GM19099 (cell line): ENCODE measurements around the gene DDC.

ENCODE experiments used
- POLR2A ChIP-seq: IDR thresholded peaks from 3 replicates; pipeline ENCODE4 v1.6.1; 2011; ENCODE audit warnings: low read depth; ENCODE audit not compliant: insufficient read length; ENCODE audit errors: extremely low read depth

Gene DDC

DNA sequence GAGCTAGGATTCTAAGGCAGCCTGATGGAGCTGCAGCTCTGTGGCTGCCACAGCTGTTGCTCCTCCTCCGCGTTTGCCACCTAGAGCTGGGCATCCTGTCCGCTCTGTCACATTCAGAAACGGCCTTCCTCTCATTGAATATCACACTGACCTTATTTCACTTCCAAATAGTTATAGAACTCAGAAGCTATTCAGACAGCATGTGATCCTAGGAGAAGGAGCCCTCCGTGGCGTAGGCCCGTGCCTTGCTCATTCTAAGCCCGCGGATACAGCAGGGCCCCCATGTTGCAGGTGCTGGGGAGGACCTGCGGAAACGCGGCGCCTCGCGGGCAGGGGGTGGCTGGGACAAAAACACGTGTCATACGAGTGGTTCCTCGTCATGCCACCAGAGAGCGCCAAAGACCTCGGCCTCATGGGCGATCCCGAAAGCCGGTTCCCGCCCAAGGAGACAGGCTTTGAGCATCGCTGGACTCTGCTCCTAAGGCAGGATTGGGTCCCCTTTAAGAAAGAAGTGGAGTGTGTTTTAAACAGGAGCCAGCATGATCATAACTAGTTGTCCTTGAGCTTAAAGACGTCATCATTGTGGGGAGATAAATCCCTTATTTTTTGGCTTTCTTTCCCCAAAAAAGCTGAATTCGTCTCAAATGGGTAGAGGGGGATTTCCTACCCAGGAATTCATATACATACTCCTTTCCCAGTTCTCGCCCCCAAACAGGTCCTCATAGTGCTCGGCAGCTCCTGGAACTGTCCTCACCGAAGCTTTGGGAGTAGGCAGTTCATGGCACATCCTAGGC is 97.2 kb downstream of the DDC start:
- TF ChIP-seq POLR2A, result no peak

DNA sequence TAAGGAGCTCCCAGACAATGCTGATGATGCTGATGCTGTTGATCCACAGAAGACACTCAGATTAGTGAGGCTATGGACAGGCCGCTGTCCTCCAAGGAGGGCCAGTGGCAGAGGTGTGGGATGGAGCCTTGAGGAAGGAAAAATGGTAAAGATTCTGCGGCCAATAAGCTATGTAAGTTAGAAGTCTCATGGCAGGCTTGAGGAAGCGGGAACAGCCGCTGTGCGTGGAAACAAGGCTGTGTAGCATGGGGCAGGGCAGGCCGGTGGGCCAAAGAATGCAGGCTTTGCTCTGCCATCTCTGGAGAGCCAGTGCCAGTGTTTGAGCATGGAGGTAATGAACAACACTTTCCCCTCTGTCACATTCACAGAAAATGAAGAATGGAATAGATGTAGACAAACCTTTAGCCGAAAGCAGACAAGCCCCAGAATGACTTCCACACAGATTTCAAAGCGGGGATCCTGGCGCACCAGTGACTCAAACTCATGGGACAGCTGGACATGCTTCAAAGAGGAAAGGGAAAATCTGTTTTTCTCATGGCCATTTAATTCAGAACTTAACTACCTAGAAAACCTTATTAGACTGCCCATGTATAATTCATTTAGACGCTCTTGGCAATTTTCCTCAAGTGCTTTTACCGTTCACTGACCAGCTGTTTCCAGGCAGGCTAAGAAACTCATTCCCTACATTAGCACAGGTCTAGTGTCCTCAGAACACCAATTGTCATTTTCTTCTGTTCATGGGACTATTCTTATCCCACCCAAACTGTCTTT is 98.2 kb downstream of the DDC start:
- no peak for TF ChIP-seq POLR2A

DNA sequence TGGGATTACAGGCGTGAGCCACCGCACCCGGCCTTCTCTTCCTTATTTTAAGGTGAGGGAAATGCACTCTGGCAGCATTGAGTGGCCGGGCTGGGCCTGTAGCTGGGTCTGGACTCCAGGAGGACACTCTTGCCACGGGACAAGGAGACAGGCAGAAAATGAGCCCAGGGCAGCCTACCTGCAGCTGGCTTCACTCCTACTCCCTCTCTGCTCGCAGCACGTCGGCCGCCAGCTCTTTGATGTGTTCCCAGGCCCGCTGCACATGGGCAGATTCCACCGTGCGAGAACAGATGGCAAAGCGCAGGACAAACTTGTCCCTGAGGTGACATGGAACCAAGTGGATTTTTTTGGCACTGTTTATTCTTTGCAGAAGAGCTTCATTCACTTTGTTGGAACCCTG is 102.2 kb downstream of the DDC start:
- TF ChIP-seq POLR2A, result no peak

DNA sequence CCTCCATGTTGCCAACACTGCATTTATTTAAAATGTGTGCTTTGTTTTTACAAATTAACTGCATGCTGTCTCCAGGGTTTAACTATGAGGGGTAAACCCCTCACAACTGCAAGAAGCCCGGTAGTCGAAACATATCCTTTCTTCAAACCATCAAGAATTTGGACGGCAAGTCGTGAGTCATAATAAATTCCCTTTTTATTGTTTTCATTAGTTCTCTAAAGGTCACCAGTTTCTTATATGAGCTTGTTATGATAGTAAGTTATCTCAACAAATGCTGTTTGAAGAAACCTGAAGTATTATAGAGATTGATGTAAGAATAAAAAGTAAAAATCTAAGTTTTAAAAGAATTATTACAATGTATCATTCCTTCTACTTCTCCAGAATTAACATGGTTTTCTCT is 102.8 kb downstream of the DDC start:
- no peak for TF ChIP-seq POLR2A

DNA sequence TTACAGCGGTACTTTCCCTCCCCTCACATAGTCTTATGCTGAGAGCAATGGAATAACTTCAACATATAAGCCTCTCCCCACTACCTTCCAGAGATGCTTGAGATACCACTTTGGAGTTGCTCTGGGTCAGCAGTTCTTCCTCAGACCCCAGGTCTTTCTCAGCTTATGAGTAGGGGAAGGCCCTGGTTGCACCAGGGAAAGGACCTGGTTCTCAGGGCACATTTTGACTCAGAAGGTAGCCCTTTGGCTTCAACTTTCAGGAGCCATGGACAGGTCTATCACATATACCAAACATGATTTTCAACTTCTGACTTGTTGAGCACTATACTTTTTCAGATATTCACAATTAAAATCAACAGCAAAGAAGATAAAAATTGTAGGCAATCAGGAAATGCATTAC is 103.5 kb downstream of the DDC start:
- no peak for TF ChIP-seq POLR2A

DNA sequence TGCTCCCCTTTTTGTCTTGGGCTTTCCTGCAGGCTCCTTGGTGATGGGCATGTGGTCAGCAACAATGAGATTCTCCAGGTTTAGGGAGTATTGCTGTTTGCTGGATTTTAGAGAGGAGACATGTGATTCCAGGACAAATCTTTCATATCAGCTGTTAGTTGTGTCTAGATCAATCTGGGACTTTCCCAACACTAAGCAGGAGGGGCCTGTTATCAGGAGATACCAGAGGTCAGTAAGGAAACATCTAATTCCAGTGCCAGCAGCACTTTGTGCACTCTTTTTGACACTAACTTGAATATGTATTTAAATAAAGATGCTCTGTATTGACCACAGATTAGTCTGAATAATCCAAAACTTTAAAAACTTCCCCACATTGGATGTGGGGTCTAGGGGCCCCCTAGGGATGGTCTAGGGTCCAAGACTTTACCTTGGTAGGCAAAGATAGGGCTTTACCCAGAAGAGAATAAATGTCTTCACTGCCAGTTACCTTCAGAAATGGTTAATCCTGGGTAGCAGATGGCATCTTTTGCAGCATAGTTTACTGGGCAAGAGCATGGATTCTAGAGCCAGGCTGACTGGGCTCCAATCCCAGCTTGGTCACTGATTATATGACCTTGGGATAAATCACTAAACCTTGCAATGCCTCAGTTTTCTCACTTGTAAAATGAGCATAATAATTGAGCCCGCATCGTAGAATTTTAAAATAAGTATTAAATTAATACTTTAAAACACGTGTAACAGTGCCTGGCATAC is 108.7 kb downstream of the DDC start:
- TF ChIP-seq POLR2A, result no peak

DNA sequence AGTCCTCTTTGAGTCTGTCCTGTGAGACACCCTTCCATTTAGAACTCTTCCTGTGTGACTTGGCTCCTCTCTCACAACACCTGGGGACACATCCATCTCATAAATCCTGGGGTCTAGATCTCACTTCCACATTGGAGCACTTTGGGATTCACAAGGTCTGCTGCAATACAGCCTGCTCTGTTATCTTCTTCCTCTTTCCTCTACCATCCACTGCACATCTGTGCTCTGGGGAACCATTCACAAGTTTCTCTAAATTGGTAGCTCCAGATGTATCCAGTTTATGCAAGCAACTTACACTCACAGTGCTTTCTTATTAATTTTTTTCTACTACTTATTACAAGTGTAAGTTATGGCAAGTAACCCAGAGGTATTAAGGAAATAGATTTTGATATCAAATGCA is 109.5 kb downstream of the DDC start:
- no peak for TF ChIP-seq POLR2A

DNA sequence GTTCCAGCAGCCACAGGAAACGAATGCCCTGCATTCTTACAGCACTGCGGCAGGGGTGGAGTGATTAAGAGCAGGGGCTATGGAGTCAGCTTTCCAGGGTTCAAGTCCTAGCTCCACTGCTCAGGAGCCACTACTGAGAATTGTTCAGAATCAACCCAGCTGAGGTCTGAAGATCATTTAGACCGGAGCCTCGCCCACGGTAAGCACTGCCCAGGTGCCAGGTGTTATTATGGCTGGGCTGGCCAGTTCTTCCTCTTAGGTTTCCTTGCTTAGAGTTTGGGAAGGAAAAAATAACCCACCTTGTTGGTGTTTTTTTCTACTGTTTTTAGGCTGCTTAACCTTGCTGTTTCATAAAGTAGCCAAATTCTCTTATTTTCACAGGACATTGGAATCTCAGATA is 110.2 kb downstream of the DDC start:
- TF ChIP-seq POLR2A, result no peak

DNA sequence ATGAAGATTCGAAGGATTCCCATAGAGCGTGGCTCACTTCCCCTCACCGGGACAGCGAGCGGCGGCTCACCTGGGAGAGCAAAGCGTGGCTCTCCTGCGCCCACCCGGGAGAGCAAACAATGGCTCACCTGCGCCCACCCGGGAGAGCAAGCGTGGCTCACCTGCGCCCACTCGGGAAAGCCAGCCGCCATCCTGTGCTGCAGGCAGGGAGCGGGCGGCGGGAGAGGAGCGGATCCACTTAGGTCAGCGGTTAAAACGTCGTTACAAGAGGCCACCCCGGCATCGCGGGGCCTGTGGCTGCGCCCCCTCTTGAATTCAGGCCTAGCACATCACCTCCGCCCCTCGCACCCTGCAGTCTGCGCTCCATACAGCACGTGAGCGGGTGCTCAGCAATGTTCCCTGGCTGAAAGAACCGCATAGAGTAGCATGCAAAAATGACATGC is 114.6 kb downstream of the DDC start:
- TF ChIP-seq POLR2A, result no peak

DNA sequence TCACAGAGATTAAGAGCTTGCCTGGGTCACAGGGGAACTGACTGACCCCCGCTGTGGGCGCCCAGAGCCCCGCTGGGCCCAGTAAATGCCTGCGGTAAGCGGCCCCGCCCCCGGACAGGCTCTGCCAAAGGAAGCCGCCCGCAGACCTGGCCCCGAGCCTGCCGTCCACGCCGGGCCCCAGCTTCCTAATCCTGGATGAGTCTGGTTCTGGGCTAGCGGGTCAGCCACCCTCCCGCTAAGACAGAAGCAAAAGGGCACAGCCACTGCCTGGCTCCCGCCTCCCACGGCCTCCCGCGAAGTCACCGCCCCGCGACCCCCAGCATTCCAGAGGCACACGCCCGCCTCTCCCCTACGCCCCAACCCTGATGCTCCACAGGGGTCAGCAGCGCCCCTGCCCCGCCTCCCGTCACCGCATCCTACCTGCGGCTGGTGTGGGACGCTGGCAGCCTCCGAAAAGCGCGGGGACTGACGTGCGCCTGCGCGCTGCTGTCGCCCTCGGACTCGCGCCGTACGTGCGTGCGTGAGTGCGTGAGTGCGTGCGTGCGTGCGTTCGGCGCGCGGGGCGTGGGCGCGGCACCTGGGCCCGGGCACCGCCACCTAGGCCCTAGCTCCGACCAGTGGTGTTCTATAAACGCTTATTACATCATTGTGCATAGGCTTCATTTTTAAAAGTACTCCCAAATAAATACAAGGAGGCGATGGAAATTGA is 115.2 kb downstream of the DDC start, which contains the start of gene FIGNL1:
Gene FIGNL1 (minus strand): TSS at position 470 of the 709 bp plus-strand sequence. CDS start 3,063 bp downstream, outside the sequence.
- peak; percentile 84 for TF ChIP-seq POLR2A

DNA sequence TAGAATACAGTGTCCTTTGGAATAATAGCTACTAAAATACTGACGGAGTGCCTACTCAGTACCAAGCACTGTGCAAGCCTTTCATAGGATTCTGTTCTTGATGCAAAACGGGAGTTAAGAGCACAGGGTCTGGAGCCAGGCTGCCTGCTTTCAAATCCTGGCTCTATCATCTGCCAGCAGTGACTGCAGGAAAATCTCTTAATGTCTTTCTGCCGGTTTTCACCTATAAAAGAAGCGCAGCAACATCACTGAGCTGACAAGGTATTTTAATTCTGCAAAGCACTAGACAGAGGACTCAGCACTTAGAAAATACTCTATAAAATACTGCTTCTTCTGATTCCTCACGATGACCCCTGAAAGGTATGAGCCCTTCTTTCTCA is 115.7 kb downstream of the DDC start:
- TF ChIP-seq POLR2A, result no peak

DNA sequence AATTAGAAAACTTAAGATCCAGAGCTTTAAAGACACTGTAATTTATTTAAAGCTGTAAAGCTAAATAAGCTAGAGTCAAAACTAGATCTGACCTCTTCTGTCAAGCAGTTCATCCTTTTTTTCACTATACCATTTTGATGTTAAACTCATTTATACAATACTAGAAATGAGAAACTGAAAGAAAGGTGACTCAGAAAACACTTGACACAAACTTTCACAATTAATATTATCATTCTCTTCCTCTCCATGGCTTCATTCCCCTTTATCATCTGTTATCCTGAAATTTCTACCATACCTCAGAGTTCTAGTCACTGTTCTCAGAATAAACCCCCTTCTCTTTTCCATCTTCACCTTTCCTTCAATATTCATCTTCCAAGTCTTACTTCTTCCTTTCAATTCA is 116.4 kb downstream of the DDC start:
- TF ChIP-seq POLR2A, result no peak

DNA sequence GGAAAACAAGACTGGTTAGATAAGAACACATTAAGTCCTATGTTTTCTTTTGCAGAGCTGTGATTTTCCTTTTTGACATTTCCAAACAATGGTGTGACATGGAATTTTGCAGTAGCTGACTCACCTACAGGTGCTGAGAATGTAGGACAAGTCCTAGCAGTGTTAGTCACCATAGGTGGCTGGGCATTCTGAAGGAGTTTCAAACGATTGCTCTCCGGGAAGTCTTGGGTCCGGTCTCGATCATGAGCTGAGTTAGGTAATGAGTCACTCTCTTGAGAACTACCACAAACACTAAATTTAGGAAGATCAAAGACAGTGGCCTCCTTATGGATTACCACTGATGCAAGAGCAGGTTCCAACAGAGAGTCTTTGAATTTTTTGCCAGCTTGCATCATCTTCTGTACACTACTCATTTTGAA is 118.7 kb downstream of the DDC start:
- TF ChIP-seq POLR2A, result no peak

DNA sequence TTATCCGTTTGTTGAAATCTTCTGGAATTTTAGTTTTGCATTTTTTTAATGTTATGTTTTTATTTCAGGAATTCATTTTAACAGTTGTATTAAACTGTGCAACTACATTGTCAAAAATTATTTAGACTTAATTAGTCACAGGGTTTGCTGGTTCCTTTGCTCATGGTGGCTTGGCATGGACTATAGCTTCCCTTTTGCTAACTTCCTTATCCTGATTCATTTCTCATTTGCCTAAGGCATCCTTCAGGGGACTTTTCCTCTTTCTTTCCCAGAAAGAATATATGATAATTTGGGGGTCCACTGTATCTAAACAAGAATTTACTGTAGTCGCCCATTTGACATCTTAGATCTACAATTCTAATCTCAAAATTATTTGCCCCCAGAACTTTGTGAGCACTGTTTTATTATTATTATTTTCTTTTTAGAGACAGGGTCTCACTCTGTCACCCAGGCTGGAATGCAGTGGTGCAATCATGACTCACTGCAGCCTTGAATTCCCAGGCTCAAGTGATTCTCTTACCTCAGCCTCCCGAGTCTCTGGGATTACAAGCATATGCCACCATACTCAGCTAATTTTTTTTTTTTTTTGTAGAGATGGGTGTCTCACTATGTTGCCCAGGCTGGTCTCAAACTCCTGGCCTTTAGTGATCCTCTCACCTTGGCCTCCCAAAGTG is 128.9 kb downstream of the DDC start:
- TF ChIP-seq POLR2A, result no peak
